Liver (tissue), 9 donors: Measurements from ENCODE around the gene SKAP1. TPM values are rescaled to one million over a fixed set of nuclear protein-coding genes. Genes with fewer than 3 reads are reported as not detected.

Source experiments
- DNase-seq: peaks from one replicate; pipeline ENCODE4 v3.0.0-alpha.2; 2017; ENCODE audit warnings: low spot score
- H3K27ac ChIP-seq, 2 donors: one replicate each; pipeline ENCODE4 v1.7.0; 2013; ENCODE audit warnings: inconsistent platforms in 2 of 2, low read length in 2 of 2, control low read depth in 1 of 2, low read depth in 1 of 2, mild to moderate bottlenecking in 1 of 2
- H3K27me3 ChIP-seq, 4 donors: one replicate each; pipeline versions ENCODE4 v1.6.1 to v1.7.0; 2013; ENCODE audit warnings: low read length in 3 of 4, inconsistent platforms in 1 of 4, mild to moderate bottlenecking in 1 of 4, moderate library complexity in 1 of 4; ENCODE audit not compliant: control insufficient read depth in 4 of 4, insufficient read depth in 4 of 4
- H3K36me3 ChIP-seq, 4 donors: one replicate each; pipeline versions ENCODE4 v1.6.1 to v1.7.0; 2013; ENCODE audit warnings: low read length in 3 of 4, mild to moderate bottlenecking in 3 of 4, low read depth in 1 of 4, moderate library complexity in 1 of 4; ENCODE audit not compliant: control insufficient read depth in 4 of 4, insufficient read depth in 3 of 4
- H3K4me1 ChIP-seq, 4 donors: one replicate each; pipeline versions ENCODE4 v1.6.1 to v1.7.0; 2013; ENCODE audit warnings: low read length in 3 of 4, mild to moderate bottlenecking in 3 of 4, moderate library complexity in 1 of 4; ENCODE audit not compliant: control insufficient read depth in 4 of 4, insufficient read depth in 4 of 4
- H3K4me3 ChIP-seq, 3 donors: one replicate each; pipeline versions ENCODE4 v1.6.1 to v1.7.0; 2013; ENCODE audit warnings: low read length in 3 of 3, control low read depth in 1 of 3, low read depth in 1 of 3, mild to moderate bottlenecking in 1 of 3
- H3K9ac ChIP-seq, 2 donors: one replicate each; pipeline ENCODE4 v1.7.0; 2013; ENCODE audit warnings: low read length in 2 of 2, mild to moderate bottlenecking in 2 of 2, moderate library complexity in 2 of 2, control low read depth in 1 of 2, low read depth in 1 of 2
- H3K9me3 ChIP-seq, 4 donors: one replicate each; pipeline versions ENCODE4 v1.6.1 to v1.7.0; 2013; ENCODE audit warnings: low read length in 3 of 4; ENCODE audit not compliant: control insufficient read depth in 4 of 4
- EGR1 ChIP-seq, 2 donors: IDR thresholded peaks; 2 replicates each; pipeline ENCODE4 v1.6.1; 2016 to 2018; ENCODE audit warnings: antibody characterized with exemption in 2 of 2, low read depth in 2 of 2
- FOXA1 ChIP-seq: IDR thresholded peaks from 2 replicates; pipeline ENCODE4 v1.6.1; 2016; ENCODE audit warnings: antibody characterized with exemption
- FOXA2 ChIP-seq: IDR thresholded peaks from 2 replicates; pipeline ENCODE4 v1.6.1; 2016; ENCODE audit warnings: antibody characterized with exemption
- GABPA ChIP-seq, 2 donors: IDR thresholded peaks in 1 of 2; conservative IDR thresholded peaks in 1 of 2; 2 replicates each; pipeline ENCODE4 v1.6.1; 2016; ENCODE audit warnings: antibody characterized with exemption in 2 of 2, mild to moderate bottlenecking in 1 of 2, moderate library complexity in 1 of 2
- HNF4A ChIP-seq, 2 donors: conservative IDR thresholded peaks; 2 replicates each; pipeline ENCODE4 v1.6.1; 2016; ENCODE audit warnings: antibody characterized with exemption in 2 of 2, mild to moderate bottlenecking in 2 of 2
- HNF4G ChIP-seq: IDR thresholded peaks from 2 replicates; pipeline ENCODE4 v1.6.1; 2016; ENCODE audit warnings: antibody characterized with exemption
- NR2F2 ChIP-seq: IDR thresholded peaks from 2 replicates; pipeline ENCODE4 v1.6.1; 2016; ENCODE audit warnings: antibody characterized with exemption
- RAD21 ChIP-seq, 2 donors: IDR thresholded peaks; 2 replicates each; pipeline ENCODE4 v1.6.1; 2016; ENCODE audit warnings: antibody characterized with exemption in 2 of 2, mild to moderate bottlenecking in 2 of 2
- RXRA ChIP-seq, 2 donors: IDR thresholded peaks; 2 replicates each; pipeline ENCODE4 v1.6.1; 2017 to 2018; ENCODE audit warnings: antibody characterized with exemption in 2 of 2, mild to moderate bottlenecking in 1 of 2
- SP1 ChIP-seq: IDR thresholded peaks from 2 replicates; pipeline ENCODE4 v1.6.1; 2018; ENCODE audit warnings: antibody characterized with exemption, mild to moderate bottlenecking
- TAF1 ChIP-seq: conservative IDR thresholded peaks from 2 replicates; pipeline ENCODE4 v1.6.1; 2016; ENCODE audit warnings: antibody characterized with exemption, mild to moderate bottlenecking
- YY1 ChIP-seq: IDR thresholded peaks from 2 replicates; pipeline ENCODE4 v1.6.1; 2016; ENCODE audit warnings: antibody characterized with exemption, mild to moderate bottlenecking
- WGBS: extraction: QIAGEN DNeasy Blood & Tissue Kit; methylation state at CpG from one replicate; pipeline ENCODE4 v1.1.7; 2013; 5-methylcytosine and 5-hydroxymethylcytosine counted together
- polyA plus RNA-seq, 2 donors: library from polyadenylated mRNA; stranded (reverse) in 1 of 2; unstranded in 1 of 2; fragments of 200-250 nt in 1 of 2; fragments of >200 nt in 1 of 2; fragmentation: Nextera tagmentation in 1 of 2; extraction: Ambion mirVana in 1 of 2; gene quantifications; one replicate each; pipeline versions ENCODE4 v1.2.1 to v1.2.3, GENCODE V29; 2013 to 2015
- total RNA-seq, 2 donors: library from RNA; depleted of rRNA; stranded (reverse); fragments of >200 nt; gene quantifications; one replicate each; pipeline ENCODE4 v1.2.3, GENCODE V29; 2014
- TF ChIP-seq, protein P1 (sequence below): fragments of 150-350 bp; IDR thresholded peaks from 2 replicates; pipeline ENCODE4 v1.5.1; 2017; ENCODE audit warnings: improper control_type of control experiment, low read depth, low read length; ENCODE audit not compliant: missing input control
- TF ChIP-seq, protein P2 (sequence below): IDR thresholded peaks from 2 replicates; pipeline ENCODE4 v1.6.1; 2016; ENCODE audit warnings: antibody characterized with exemption
- TF ChIP-seq, protein P3 (sequence below): IDR thresholded peaks from 2 replicates; pipeline ENCODE4 v1.6.1; 2016; ENCODE audit warnings: antibody characterized with exemption, mild to moderate bottlenecking
- TF ChIP-seq, protein P4 (sequence below): IDR thresholded peaks from 2 replicates; pipeline ENCODE4 v1.6.1; 2016; ENCODE audit warnings: antibody characterized with exemption
- TF ChIP-seq, protein P5 (sequence below): IDR thresholded peaks from 2 replicates; pipeline ENCODE4 v1.6.1; 2016; ENCODE audit warnings: antibody characterized with exemption
- donor health status: healthy.
- donor health status: healthy.
- donor health status: healthy.
- donor health status: healthy.
- donor health status: healthy.

The SKAP1 gene
- total and polyA plus RNA-seq, 4 donors = 2.5 to 20.8 (median 11.3) TPM

DNA sequence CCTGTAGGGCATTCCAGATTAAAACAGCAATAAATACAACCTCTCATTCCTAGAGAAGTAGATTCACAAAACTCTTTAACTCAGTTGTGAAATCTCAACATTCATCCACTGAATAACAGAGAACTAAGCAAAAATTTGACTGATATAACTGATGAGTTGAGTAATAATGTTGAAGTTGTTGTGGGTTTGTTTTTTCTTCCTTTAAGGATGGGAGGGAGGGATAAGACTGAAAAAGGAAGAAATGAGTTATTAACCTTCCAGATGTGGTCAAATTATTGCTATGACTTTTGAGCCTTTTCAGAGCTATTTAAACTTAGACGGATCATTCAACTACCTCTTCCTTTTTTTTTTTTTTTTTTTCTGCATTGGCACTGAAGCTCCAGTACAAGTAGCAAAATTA, 38.6 kb downstream of the SKAP1 start:
- no peaks in the 10 kb centered on the region for H3K4me1 ChIP-seq
- H3K4me3 ChIP-seq = no peak overlapping the region
- 47% methylated on average over 1 of the region's 1 CpG for WGBS

DNA sequence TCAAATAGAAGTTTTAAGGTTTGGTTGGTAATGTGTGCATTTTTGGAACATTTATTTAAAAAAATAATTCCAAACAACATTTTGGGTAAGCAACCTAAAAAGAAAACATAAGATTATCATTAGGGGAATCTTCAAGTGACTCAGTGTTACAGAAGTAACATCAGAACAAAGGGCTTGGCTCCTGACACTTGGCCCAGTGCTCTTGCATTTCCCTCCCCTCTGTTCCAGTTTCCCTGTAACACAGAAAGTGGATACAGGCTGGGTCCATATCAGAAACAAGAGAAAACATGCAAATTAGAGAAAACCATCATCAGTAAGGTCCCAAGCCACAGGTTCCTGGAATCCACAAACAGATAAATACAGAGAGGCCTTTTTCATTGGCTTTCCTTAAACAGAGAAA, 40.1 kb downstream of the SKAP1 start:
- no peaks in the 10 kb centered on the region for H3K4me1 ChIP-seq
- no peak overlapping the region for H3K9ac ChIP-seq
- H3K9me3 ChIP-seq = no peaks in the 10 kb centered on the region
- TF ChIP-seq, protein P1, sequence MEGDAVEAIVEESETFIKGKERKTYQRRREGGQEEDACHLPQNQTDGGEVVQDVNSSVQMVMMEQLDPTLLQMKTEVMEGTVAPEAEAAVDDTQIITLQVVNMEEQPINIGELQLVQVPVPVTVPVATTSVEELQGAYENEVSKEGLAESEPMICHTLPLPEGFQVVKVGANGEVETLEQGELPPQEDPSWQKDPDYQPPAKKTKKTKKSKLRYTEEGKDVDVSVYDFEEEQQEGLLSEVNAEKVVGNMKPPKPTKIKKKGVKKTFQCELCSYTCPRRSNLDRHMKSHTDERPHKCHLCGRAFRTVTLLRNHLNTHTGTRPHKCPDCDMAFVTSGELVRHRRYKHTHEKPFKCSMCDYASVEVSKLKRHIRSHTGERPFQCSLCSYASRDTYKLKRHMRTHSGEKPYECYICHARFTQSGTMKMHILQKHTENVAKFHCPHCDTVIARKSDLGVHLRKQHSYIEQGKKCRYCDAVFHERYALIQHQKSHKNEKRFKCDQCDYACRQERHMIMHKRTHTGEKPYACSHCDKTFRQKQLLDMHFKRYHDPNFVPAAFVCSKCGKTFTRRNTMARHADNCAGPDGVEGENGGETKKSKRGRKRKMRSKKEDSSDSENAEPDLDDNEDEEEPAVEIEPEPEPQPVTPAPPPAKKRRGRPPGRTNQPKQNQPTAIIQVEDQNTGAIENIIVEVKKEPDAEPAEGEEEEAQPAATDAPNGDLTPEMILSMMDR = no peak
- TF ChIP-seq, protein P2, sequence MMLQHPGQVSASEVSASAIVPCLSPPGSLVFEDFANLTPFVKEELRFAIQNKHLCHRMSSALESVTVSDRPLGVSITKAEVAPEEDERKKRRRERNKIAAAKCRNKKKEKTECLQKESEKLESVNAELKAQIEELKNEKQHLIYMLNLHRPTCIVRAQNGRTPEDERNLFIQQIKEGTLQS = no peak
- TF ChIP-seq, protein P3, sequence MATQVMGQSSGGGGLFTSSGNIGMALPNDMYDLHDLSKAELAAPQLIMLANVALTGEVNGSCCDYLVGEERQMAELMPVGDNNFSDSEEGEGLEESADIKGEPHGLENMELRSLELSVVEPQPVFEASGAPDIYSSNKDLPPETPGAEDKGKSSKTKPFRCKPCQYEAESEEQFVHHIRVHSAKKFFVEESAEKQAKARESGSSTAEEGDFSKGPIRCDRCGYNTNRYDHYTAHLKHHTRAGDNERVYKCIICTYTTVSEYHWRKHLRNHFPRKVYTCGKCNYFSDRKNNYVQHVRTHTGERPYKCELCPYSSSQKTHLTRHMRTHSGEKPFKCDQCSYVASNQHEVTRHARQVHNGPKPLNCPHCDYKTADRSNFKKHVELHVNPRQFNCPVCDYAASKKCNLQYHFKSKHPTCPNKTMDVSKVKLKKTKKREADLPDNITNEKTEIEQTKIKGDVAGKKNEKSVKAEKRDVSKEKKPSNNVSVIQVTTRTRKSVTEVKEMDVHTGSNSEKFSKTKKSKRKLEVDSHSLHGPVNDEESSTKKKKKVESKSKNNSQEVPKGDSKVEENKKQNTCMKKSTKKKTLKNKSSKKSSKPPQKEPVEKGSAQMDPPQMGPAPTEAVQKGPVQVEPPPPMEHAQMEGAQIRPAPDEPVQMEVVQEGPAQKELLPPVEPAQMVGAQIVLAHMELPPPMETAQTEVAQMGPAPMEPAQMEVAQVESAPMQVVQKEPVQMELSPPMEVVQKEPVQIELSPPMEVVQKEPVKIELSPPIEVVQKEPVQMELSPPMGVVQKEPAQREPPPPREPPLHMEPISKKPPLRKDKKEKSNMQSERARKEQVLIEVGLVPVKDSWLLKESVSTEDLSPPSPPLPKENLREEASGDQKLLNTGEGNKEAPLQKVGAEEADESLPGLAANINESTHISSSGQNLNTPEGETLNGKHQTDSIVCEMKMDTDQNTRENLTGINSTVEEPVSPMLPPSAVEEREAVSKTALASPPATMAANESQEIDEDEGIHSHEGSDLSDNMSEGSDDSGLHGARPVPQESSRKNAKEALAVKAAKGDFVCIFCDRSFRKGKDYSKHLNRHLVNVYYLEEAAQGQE = no peak
- TF ChIP-seq EGR1 (IDR thresholded peaks at IDR 0.05; ENCODE audit: low read depth in 2 of 2) (no peak), FOXA1 (no peak), GABPA (IDR thresholded peaks at IDR 0.05 in 1 of 2, conservative IDR thresholded peaks at IDR 0.05 in 1 of 2) (no peak), HNF4A (conservative IDR thresholded peaks at IDR 0.05) (no peak), RAD21 (IDR thresholded peaks at IDR 0.05) (no peak), NR2F2 (no peak), HNF4G (no peak), TAF1 (no peak), YY1 (no peak), SP1 (no peak)
- TF ChIP-seq, protein P4, sequence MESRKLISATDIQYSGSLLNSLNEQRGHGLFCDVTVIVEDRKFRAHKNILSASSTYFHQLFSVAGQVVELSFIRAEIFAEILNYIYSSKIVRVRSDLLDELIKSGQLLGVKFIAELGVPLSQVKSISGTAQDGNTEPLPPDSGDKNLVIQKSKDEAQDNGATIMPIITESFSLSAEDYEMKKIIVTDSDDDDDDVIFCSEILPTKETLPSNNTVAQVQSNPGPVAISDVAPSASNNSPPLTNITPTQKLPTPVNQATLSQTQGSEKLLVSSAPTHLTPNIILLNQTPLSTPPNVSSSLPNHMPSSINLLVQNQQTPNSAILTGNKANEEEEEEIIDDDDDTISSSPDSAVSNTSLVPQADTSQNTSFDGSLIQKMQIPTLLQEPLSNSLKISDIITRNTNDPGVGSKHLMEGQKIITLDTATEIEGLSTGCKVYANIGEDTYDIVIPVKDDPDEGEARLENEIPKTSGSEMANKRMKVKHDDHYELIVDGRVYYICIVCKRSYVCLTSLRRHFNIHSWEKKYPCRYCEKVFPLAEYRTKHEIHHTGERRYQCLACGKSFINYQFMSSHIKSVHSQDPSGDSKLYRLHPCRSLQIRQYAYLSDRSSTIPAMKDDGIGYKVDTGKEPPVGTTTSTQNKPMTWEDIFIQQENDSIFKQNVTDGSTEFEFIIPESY = no peak
- H3K4me3 ChIP-seq = no peak overlapping the region
- DNase-seq = no peak
- H3K27ac ChIP-seq = no peak overlapping the region
- H3K27me3 ChIP-seq = peaks cover 0 to 3% (median 0%) of the 10 kb centered on the region in 4 donors
- no peaks in the 10 kb centered on the region for H3K36me3 ChIP-seq

More for the DNA sequence above, 38.6 kb downstream of the SKAP1 start:
- Histone ChIP-seq H3K27me3 (peaks cover 0 to 3% (median 0%) of the 10 kb centered on the region in 4 donors), H3K36me3 (no peaks in the 10 kb centered on the region), H3K27ac (no peak overlapping the region), H3K9ac (no peak overlapping the region), H3K9me3 (no peaks in the 10 kb centered on the region)
- DNase-seq = no peak
- TF ChIP-seq RXRA (IDR thresholded peaks at IDR 0.05) (no peak), RAD21 (IDR thresholded peaks at IDR 0.05) (no peak), TAF1 (no peak), FOXA2 (no peak)
- TF ChIP-seq, protein P5, sequence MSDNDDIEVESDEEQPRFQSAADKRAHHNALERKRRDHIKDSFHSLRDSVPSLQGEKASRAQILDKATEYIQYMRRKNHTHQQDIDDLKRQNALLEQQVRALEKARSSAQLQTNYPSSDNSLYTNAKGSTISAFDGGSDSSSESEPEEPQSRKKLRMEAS = no peak
- TF ChIP-seq, protein P1 = no peak
